Measurements from ENCODE around the gene PUS1.

Gene PUS1

DNA sequence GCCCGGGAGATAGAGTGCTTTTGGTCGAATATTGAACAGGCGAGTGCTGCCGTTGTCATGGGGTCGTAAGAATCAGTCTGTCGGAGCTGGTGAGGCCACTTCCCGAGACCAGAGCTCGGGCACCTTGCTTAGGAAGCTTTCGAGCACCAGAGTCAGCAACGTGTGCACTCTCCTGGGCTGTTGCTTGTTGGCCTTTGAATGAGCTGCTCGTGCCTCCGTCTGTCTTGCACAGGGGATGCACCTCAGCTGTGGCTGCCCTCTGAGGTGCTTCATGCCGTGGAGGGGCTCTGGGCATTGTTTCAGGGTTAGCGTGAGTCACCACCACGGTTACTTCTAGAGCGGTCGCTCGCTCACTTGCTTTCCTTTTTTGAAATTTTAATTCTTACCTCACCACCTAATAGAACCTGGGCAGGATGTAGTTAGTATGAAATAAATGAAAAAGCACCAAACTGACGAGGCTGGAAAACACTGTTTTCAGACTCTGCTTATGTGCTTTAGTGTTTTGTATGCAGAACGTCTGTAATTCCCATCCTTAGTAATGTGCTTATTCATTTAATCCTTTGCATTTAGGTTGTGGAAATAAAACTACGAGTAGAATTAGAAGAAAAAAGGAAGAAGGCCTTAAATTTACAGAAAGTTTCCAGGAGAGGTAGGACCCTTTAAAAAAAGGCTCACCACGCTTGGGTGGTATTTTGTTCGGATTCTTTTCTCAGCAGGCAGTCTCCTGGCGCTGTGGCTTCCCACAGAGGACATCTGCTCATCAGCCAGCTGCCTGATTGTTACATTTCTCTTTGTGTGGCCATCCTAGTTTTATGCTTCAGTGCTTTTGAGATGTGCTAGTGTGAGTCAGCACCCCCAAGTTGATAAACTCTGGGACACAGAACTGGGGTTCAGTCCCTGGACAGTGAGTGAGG is 61.2 kb downstream of the PUS1 start:
- DNase-seq (ENCODE audit: low read depth in 3 of 3): no peak

DNA sequence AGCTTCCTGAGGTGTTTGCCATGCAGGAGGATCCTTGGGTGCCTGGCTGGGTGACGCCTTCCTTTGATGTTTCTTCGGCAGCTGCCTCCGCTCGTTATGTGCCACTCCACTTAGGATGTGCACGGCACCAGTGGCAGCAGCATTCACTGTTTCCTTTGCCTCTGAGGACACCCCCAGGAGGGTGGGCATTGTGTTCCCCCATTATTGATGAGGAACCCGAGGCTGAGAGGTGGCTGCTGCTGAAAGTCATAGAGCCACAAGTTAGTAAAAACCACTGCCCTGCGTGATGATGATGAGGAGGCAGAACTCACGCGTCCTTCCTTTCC is 61.9 kb downstream of the PUS1 start:
- no peak for DNase-seq (ENCODE audit: low read depth in 3 of 3)

DNA sequence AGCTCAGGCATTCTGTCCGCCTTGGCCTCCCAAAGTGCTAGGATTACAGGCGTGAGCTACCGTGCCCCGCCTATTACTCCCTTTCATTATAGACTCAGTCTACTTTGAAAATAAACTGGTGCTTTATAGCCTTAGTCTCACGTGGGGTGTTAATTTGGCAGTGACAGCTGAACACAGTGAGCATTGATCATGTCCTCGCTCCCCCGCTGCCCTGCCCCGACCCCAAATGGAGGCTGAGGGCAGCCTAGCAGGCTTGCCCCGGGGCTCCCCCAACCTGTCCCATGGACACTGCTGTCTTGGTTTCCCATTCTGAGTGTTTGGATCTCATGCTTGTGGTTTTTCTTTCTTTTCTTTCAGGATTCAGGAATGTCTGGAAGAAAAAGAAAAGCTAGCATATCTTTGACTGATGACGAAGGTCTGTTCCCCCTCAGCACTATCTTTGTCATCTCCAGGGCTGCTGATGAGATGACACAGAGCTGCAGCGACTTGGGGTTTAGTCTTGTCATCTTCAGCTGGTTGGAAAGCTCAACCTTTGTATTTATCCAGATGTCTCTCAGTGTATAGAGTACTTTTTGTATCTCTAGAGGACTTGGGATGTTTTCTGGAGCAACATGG is 62.8 kb downstream of the PUS1 start:
- DNase-seq (ENCODE audit: low read depth in 3 of 3): no peak

DNA sequence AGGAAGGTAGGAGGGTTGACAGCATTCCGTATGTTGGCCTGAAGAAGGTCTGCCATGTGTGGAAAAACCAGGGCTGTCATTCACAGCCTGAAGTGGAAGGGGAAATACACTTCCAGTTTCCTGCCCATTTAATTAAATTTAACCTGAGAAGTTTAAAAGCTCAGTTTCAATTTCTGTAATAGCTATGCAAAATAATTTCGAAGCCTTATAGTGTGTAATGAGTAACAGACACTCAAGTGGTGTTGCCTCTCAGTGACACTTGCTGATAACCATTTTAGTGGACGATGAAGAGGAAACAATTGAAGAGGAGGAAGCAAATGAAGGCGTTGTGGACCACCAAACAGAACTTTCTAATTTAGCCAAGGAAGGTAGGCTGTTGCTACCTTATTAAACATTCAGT is 65.5 kb downstream of the PUS1 start:
- DNase-seq (ENCODE audit: low read depth in 3 of 3): no peak
